HepG2 (cell line): ENCODE data around the gene CAMKMT. TPM values are rescaled to one million over a fixed set of nuclear protein-coding genes. Genes with fewer than 3 reads are reported as not detected.

Source experiments
- HNRNPLL ChIP-seq: fragments of 200-400 bp; formaldehyde crosslinking; IDR thresholded peaks from 2 replicates; pipeline ENCODE4 v1.6.1; 2017; ENCODE audit warnings: mild to moderate bottlenecking, low read depth, low read length; ENCODE audit not compliant: poor library complexity, severe bottlenecking
- JDP2 ChIP-seq: sonication (generic); formaldehyde crosslinking; IDR thresholded peaks from 2 replicates; pipeline ENCODE4 v1.8.1; 2022; ENCODE audit warnings: missing genetic modification reagents, borderline replicate concordance
- JUN ChIP-seq: sonication (generic); formaldehyde crosslinking; IDR thresholded peaks from 2 replicates; pipeline ENCODE4 v1.4.0; 2020; ENCODE audit warnings: mild to moderate bottlenecking, missing genetic modification reagents
- KLF16 ChIP-seq, 2 experiments: sonication (generic) in 1 of 2; formaldehyde crosslinking in 1 of 2; IDR thresholded peaks; 2 replicates each; pipeline versions ENCODE4 v1.6.1 to v1.8.0; 2016 to 2023; ENCODE audit warnings: missing genetic modification reagents in 2 of 2, missing compliant biosample characterization in 1 of 2
- MTF2 ChIP-seq: sonication (generic); formaldehyde crosslinking; IDR thresholded peaks from 2 replicates; pipeline ENCODE4 v1.5.0; 2020; ENCODE audit warnings: missing genetic modification reagents, borderline replicate concordance
- RBFOX2 ChIP-seq: fragments of 200-400 bp; formaldehyde crosslinking; IDR thresholded peaks from 2 replicates; pipeline ENCODE4 v1.6.1; 2017; ENCODE audit warnings: low read depth, mild to moderate bottlenecking, low read length
- RNF219 ChIP-seq: sonication (generic); formaldehyde crosslinking; IDR thresholded peaks from 2 replicates; pipeline ENCODE4 v1.5.0; 2020; ENCODE audit warnings: mild to moderate bottlenecking, missing genetic modification reagents
- SETDB1 ChIP-seq: sonication (generic); formaldehyde crosslinking; IDR thresholded peaks from 2 replicates; pipeline ENCODE4 v1.5.1; 2020; ENCODE audit warnings: missing genetic modification reagents, mild to moderate bottlenecking, borderline replicate concordance
- SMAD9 ChIP-seq: sonication (generic); formaldehyde crosslinking; IDR thresholded peaks from 2 replicates; pipeline ENCODE4 v1.5.1; 2020; ENCODE audit warnings: mild to moderate bottlenecking, missing genetic modification reagents
- TRIM22 ChIP-seq: fragments of 450-650 bp; IDR thresholded peaks from 2 replicates; pipeline ENCODE4 v1.6.1; 2017
- U2AF2 ChIP-seq: fragments of 200-400 bp; formaldehyde crosslinking; IDR thresholded peaks from 2 replicates; pipeline ENCODE4 v1.6.1; 2017; ENCODE audit warnings: low read depth, mild to moderate bottlenecking, low read length
- ZFP90 ChIP-seq: sonication (generic); formaldehyde crosslinking; IDR thresholded peaks from 2 replicates; pipeline ENCODE4 v1.8.0; 2022; ENCODE audit warnings: missing genetic modification reagents, mild to moderate bottlenecking, inconsistent platforms, borderline replicate concordance
- ZNF335 ChIP-seq: sonication (generic); formaldehyde crosslinking; IDR thresholded peaks from 2 replicates; pipeline ENCODE4 v1.4.0; 2020; ENCODE audit warnings: missing genetic modification reagents
- ZNF598 ChIP-seq: sonication (generic); formaldehyde crosslinking; IDR thresholded peaks from 2 replicates; pipeline ENCODE4 v1.5.1; 2020; ENCODE audit warnings: mild to moderate bottlenecking, missing genetic modification reagents, borderline replicate concordance
- ZNF672 ChIP-seq: sonication (generic); formaldehyde crosslinking; IDR thresholded peaks from 2 replicates; pipeline ENCODE4 v1.8.1; 2022; ENCODE audit warnings: missing genetic modification reagents
- ZSCAN20 ChIP-seq: sonication (generic); formaldehyde crosslinking; IDR thresholded peaks from 2 replicates; pipeline ENCODE4 v1.4.0; 2020; ENCODE audit warnings: missing genetic modification reagents, mild to moderate bottlenecking, borderline replicate concordance
- ZSCAN25 ChIP-seq: sonication (generic); formaldehyde crosslinking; IDR thresholded peaks from 2 replicates; pipeline ENCODE4 v1.8.0; 2022; ENCODE audit warnings: mild to moderate bottlenecking, missing genetic modification reagents
- polyA plus RNA-seq, 8 experiments: library from polyadenylated mRNA; depleted of rRNA in 3 of 8; stranded (reverse) in 7 of 8; unstranded in 1 of 8; fragments of >200 nt; fragmentation: Illumina TruSeq in 4 of 8; extraction: Trizol in 4 of 8; gene quantifications; 2 replicates each; pipeline versions ENCODE4 v1.2.1 to v1.2.3, GENCODE V29; 2011 to 2016; ENCODE audit warnings: low read depth in 4 of 8, missing spikeins in 1 of 8, mixed read lengths in 1 of 8; ENCODE audit not compliant: insufficient read depth in 1 of 8
- total RNA-seq, 5 experiments: library from RNA; depleted of rRNA; stranded (reverse); fragments of >200 nt; fragmentation: Illumina TruSeq; extraction: Trizol; gene quantifications; 2 replicates each; pipeline ENCODE4 v1.2.3, GENCODE V29; 2016; ENCODE audit warnings: low read depth in 1 of 5
- TF ChIP-seq, protein P1 (sequence below): IDR thresholded peaks from 2 replicates; pipeline ENCODE4 v1.6.1; 2016; ENCODE audit warnings: mild to moderate bottlenecking
- TF ChIP-seq, protein P2 (sequence below): sonication (generic); formaldehyde crosslinking; IDR thresholded peaks from 2 replicates; pipeline ENCODE4 v1.9.0; 2021; ENCODE audit warnings: missing genetic modification reagents, mild to moderate bottlenecking, borderline replicate concordance
- TF ChIP-seq, protein P3 (sequence below): sonication (generic); formaldehyde crosslinking; IDR thresholded peaks from 2 replicates; pipeline ENCODE4 v1.4.0; 2020; ENCODE audit warnings: mild to moderate bottlenecking, missing genetic modification reagents

The CAMKMT gene
- total and polyA plus RNA-seq, 2 of the 13 experiments (the other 11 are each of a cell fraction or from before 2014, with no cell fraction given), result 6.9 to 20.8 TPM

DNA sequence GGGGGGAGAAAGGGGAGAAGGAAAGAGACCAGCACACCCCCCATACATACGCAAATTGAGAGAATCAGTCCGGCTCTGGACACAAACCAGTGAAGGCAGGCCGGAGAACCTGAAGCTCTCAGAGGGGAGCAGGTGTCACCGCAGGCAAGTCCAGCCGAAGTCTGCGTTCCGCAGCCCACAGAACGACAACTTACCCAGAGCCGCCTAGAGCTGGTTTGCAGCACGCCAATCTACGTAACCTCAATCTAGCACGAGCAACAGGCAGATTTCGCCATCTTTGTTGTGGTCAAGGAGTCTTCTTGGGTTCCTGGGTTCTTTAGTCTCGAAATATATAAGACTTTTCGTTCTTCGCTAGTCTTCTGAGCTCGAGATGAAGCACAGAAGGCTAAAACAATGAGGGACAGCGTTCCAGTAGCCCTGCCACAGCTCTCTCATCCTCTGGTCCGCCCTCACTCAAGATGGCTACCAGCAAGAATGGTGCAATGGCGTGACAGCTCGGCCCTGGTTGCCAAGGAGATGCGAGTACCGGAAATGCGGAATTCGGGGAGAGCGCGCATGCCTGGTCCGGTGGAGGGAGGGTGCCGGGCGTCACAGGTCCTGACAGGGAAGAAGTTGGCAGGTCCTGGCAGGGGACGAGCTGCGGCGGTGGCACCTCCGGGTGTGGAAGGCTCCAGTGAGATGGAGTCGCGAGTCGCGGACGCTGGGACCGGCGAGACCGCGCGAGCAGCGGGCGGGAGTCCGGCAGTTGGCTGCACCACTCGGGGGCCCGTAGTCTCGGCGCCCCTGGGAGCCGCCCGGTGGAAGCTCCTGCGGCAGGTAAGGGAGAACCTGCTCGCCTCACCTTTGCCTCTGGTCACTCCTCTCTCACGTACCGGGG lies at the start of gene CAMKMT, which contains the start of gene PREPL (continued):
- TF ChIP-seq, protein P1, sequence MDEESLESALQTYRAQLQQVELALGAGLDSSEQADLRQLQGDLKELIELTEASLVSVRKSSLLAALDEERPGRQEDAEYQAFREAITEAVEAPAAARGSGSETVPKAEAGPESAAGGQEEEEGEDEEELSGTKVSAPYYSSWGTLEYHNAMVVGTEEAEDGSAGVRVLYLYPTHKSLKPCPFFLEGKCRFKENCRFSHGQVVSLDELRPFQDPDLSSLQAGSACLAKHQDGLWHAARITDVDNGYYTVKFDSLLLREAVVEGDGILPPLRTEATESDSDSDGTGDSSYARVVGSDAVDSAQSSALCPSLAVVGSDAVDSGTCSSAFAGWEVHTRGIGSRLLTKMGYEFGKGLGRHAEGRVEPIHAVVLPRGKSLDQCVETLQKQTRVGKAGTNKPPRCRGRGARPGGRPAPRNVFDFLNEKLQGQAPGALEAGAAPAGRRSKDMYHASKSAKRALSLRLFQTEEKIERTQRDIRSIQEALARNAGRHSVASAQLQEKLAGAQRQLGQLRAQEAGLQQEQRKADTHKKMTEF (CRISPR knock-in tag), result peak; percentile 93
- TF ChIP-seq JDP2 (CRISPR knock-in tag) (no peak; the same call in 1 of the 2 replicates), RBFOX2 (peak; percentile 88), ZNF672 (CRISPR knock-in tag) (0 out of 2 replicates have a peak, but pooled peaks have one; percentile 63), ZSCAN20 (CRISPR knock-in tag) (peak; percentile 87; the same call in 1 of the 2 replicates), ZSCAN25 (peak; percentile 59; the same call in 1 of the 2 replicates), MTF2 (peak; percentile 92; the same call in 1 of the 2 replicates), ZNF598 (CRISPR knock-in tag) (peak; percentile 92; the same call in 1 of the 2 replicates), KLF16 (CRISPR knock-in tag; IDR thresholded peaks at IDR 0.05) (peak in 1 of 2 experiments; percentile 77; a peak in 3 of 4 replicates), SETDB1 (CRISPR knock-in tag) (no peak), U2AF2 (no peak), TRIM22 (no peak), ZNF335 (peak; percentile 59; the same call in 1 of the 2 replicates), SMAD9 (CRISPR knock-in tag) (no peak; the same call in 1 of the 2 replicates), ZFP90 (CRISPR knock-in tag) (no peak; the same call in 1 of the 2 replicates), JUN (CRISPR knock-in tag) (peak; percentile 77; the same call in 1 of the 2 replicates), RNF219 (CRISPR knock-in tag) (no peak), HNRNPLL (peak; percentile 90)
- TF ChIP-seq, protein P2, sequence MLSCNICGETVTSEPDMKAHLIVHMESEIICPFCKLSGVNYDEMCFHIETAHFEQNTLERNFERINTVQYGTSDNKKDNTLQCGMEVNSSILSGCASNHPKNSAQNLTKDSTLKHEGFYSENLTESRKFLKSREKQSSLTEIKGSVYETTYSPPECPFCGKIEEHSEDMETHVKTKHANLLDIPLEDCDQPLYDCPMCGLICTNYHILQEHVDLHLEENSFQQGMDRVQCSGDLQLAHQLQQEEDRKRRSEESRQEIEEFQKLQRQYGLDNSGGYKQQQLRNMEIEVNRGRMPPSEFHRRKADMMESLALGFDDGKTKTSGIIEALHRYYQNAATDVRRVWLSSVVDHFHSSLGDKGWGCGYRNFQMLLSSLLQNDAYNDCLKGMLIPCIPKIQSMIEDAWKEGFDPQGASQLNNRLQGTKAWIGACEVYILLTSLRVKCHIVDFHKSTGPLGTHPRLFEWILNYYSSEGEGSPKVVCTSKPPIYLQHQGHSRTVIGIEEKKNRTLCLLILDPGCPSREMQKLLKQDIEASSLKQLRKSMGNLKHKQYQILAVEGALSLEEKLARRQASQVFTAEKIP, result no peak
- TF ChIP-seq, protein P3, sequence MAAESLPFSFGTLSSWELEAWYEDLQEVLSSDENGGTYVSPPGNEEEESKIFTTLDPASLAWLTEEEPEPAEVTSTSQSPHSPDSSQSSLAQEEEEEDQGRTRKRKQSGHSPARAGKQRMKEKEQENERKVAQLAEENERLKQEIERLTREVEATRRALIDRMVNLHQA (CRISPR knock-in tag), result no peak
